A673 (cell line): ENCODE results near the gene DOCK4. TPM values are rescaled to one million over a fixed set of nuclear protein-coding genes. Genes with fewer than 3 reads are reported as not detected.
A peak's percentile ranks its signal among the peaks of the same experiment; 100 is the strongest.

Experiments used
- BruUV-seq: library from RNA; stranded (reverse); fragments of 400-500 nt; replicated peaks from 2 replicates; lab custom pipeline; 2021; lab: Mats Ljungman, UMichigan
- CTCF ChIA-PET: fragments of 300-600 bp; sonication (Branson Sonifier 250); formaldehyde crosslinking; loops from one replicate; lab custom pipeline; 2022; ENCODE audit warnings: antibody characterized with exemption; lab: Charles Lee
- POLR2A ChIA-PET: fragments of 300-600 bp; sonication (Branson Sonifier 250); formaldehyde crosslinking; loops from one replicate; lab custom pipeline; 2022; ENCODE audit warnings: antibody characterized with exemption; ENCODE audit not compliant: low non-redundant PET; lab: Charles Lee
- DNase-seq: peaks from one replicate; pipeline ENCODE4 v3.0.0-alpha.2; 2015; ENCODE audit warnings: low spot score
- H3K27ac ChIP-seq: fragments of 200-600 bp; sonication (generic); 2 replicates; pipeline ENCODE4 v1.5.1; 2016; ENCODE audit warnings: mixed run types, low read depth, mild to moderate bottlenecking, mixed read lengths, antibody characterized with exemption, low read length; ENCODE audit not compliant: poor library complexity, severe bottlenecking
- H3K27me3 ChIP-seq: fragments of 200-600 bp; sonication (generic); replicated peaks from 2 replicates; pipeline ENCODE4 v1.6.1; 2017; ENCODE audit warnings: mixed run types, low read depth, mild to moderate bottlenecking, mixed read lengths, antibody characterized with exemption, low read length; ENCODE audit not compliant: insufficient read depth, poor library complexity
- H3K36me3 ChIP-seq: fragments of 200-600 bp; sonication (generic); 2 replicates; pipeline ENCODE4 v1.6.1; 2016; ENCODE audit warnings: mixed run types, mild to moderate bottlenecking, mixed read lengths, antibody characterized with exemption, low read length; ENCODE audit not compliant: insufficient read depth, poor library complexity, severe bottlenecking
- H3K4me1 ChIP-seq: fragments of 200-600 bp; sonication (generic); 2 replicates; pipeline ENCODE4 v1.6.1; 2017; ENCODE audit warnings: mixed run types, mild to moderate bottlenecking, mixed read lengths, antibody characterized with exemption, low read length; ENCODE audit not compliant: insufficient read depth, poor library complexity, severe bottlenecking
- H3K4me3 ChIP-seq: fragments of 200-600 bp; sonication (generic); 2 replicates; pipeline ENCODE4 v1.5.1; 2016; ENCODE audit warnings: low read depth, mixed run types, mild to moderate bottlenecking, mixed read lengths, low read length; ENCODE audit not compliant: poor library complexity, severe bottlenecking
- H3K9me3 ChIP-seq: fragments of 200-600 bp; sonication (generic); 2 replicates; pipeline ENCODE4 v1.6.1; 2016; ENCODE audit warnings: mixed run types, low read depth, mild to moderate bottlenecking, mixed read lengths, antibody characterized with exemption, low read length; ENCODE audit not compliant: poor library complexity, severe bottlenecking
- CTCF ChIP-seq: fragments of 300-800, 200-600 bp; sonication (generic); conservative IDR thresholded peaks from 2 replicates; pipeline ENCODE4 v1.5.1; 2017; ENCODE audit warnings: low read depth, mild to moderate bottlenecking, antibody characterized with exemption, low read length, moderate library complexity, mixed read lengths
- EZH2 ChIP-seq: fragments of 200-600 bp; sonication (generic); IDR thresholded peaks from 2 replicates; pipeline ENCODE4 v1.6.1; 2017; ENCODE audit warnings: borderline replicate concordance, low read depth, mild to moderate bottlenecking, mixed read lengths, antibody characterized with exemption, low read length; ENCODE audit not compliant: poor library complexity, severe bottlenecking
- intact Hi-C: fragments of 100-400 bp; cut with micrococcal nuclease; formaldehyde crosslinking; loops from one replicate; pipeline ENCODE4 v1.10.0; 2022; ENCODE audit not compliant: unreplicated experiment
- total RNA-seq: library from RNA; stranded (reverse); gene quantifications from 2 replicates; pipeline ENCODE4 v1.2.3, GENCODE V29; 2021

Gene DOCK4
- total RNA-seq, 1 experiment from 2014 or later: 28.5 TPM

- H3K9me3 ChIP-seq: no peaks in the 10 kb centered on the region
- ChIA-PET POLR2A (no interaction called here), CTCF (interaction anchor here (0.6 to 4.4 kb wide), 11 partner anchors 13 to 241 kb away, joined by 3 to 62 read pairs (median 5); no protein-coding TSS in a partner anchor)
- no peaks in the 10 kb centered on the region for H3K36me3 ChIP-seq
- no peak overlapping the region for H3K27ac ChIP-seq
- peak; percentile 79 for DNase-seq
- BruUV-seq: no TSS peak
- no peak for TF ChIP-seq EZH2
- peak; percentile 74 for TF ChIP-seq CTCF
- peaks cover 2% of the 10 kb centered on the region for H3K4me1 ChIP-seq
- no peak overlapping the region for H3K4me3 ChIP-seq
- no peaks in the 10 kb centered on the region for H3K27me3 ChIP-seq
- intact Hi-C loops: loop anchor here (5.0 to 10.0 kb wide), 2 partner anchors 557 to 640 kb away; no protein-coding TSS in a partner anchor
These were observed 350.9 kb downstream of the DOCK4 start for GRCh38 chr7:111855161-111855841.

- H3K36me3 ChIP-seq: no peaks in the 10 kb centered on the region
- peak; percentile 57 for DNase-seq
- H3K9me3 ChIP-seq: no peaks in the 10 kb centered on the region
- peaks cover 2% of the 10 kb centered on the region for H3K4me1 ChIP-seq
- POLR2A ChIA-PET: no interaction called here
- intact Hi-C loops: loop anchor here (1.0 to 10.0 kb wide), 2 partner anchors 90 to 641 kb away; no protein-coding TSS in a partner anchor
- no peak overlapping the region for H3K27ac ChIP-seq
- no peaks in the 10 kb centered on the region for H3K27me3 ChIP-seq
- no TSS peak for BruUV-seq
- CTCF ChIA-PET: interaction anchor here (0.6 to 4.4 kb wide), 5 partner anchors 46 to 111 kb away, joined by 3 to 62 read pairs (median 4); no protein-coding TSS in a partner anchor
- TF ChIP-seq CTCF (peak; percentile 57), EZH2 (no peak)
- no peak overlapping the region for H3K4me3 ChIP-seq
These were observed 352.8 kb downstream of the DOCK4 start for GRCh38 chr7:111853201-111853990.

- H3K36me3 ChIP-seq: no peaks in the 10 kb centered on the region
- no peak for DNase-seq
- no peak overlapping the region for H3K27ac ChIP-seq
- H3K4me1 ChIP-seq: peaks cover 2% of the 10 kb centered on the region
- ChIA-PET POLR2A (no interaction called here), CTCF (interaction anchor here (4.4 kb wide), 1 partner anchor 89 kb away, joined by 62 read pairs; no protein-coding TSS in a partner anchor)
- no peaks in the 10 kb centered on the region for H3K9me3 ChIP-seq
- H3K4me3 ChIP-seq: no peak overlapping the region
- no peaks in the 10 kb centered on the region for H3K27me3 ChIP-seq
- BruUV-seq: no TSS peak
- intact Hi-C loops: loop anchor here (10.0 kb wide), 1 partner anchor 643 kb away; no protein-coding TSS in a partner anchor
- TF ChIP-seq CTCF: no peak
These were observed 354.1 kb downstream of the DOCK4 start for GRCh38 chr7:111852081-111852480.
